Smooth muscle cell (in vitro differentiated cells): Measurements from ENCODE around the gene HPS5. TPM values are rescaled to one million over a fixed set of nuclear protein-coding genes. Genes with fewer than 3 reads are reported as not detected.

Experiments used
- DNase-seq: peaks from one replicate; lab custom pipeline; 2025; ENCODE audit not compliant: unreplicated experiment; lab: John Stamatoyannopoulos, UW
- H2AFZ ChIP-seq: fragments of 200-600 bp; sonication (generic); 2 replicates; pipeline ENCODE4 v1.6.0; 2016; ENCODE audit warnings: antibody characterized with exemption, low read depth, mild to moderate bottlenecking
- H3F3A ChIP-seq: fragments of 200-600 bp; sonication (generic); 2 replicates; pipeline ENCODE4 v1.6.0; 2017; ENCODE audit warnings: antibody characterized with exemption, low read depth
- H3K27ac ChIP-seq: fragments of 200-600 bp; sonication (generic); 2 replicates; pipeline ENCODE4 v1.5.1; 2016; ENCODE audit warnings: low read depth, mild to moderate bottlenecking
- H3K27me3 ChIP-seq: fragments of 200-600 bp; sonication (generic); 2 replicates; pipeline ENCODE4 v1.6.1; 2016; ENCODE audit warnings: low read depth, mild to moderate bottlenecking
- H3K36me3 ChIP-seq: fragments of 200-600 bp; sonication (generic); 2 replicates; pipeline ENCODE4 v1.5.1; 2016; ENCODE audit warnings: low read depth
- H3K4me1 ChIP-seq: fragments of 200-600 bp; sonication (generic); 2 replicates; pipeline ENCODE4 v1.5.1; 2016; ENCODE audit warnings: low read depth
- H3K4me2 ChIP-seq: fragments of 200-600 bp; sonication (generic); 2 replicates; pipeline ENCODE4 v1.6.0; 2016; ENCODE audit warnings: mild to moderate bottlenecking
- H3K4me3 ChIP-seq: fragments of 200-600 bp; sonication (generic); 2 replicates; pipeline ENCODE4 v1.5.1; 2016; ENCODE audit warnings: mild to moderate bottlenecking
- H3K79me2 ChIP-seq: fragments of 200-600 bp; sonication (generic); 2 replicates; pipeline ENCODE4 v1.6.0; 2016; ENCODE audit warnings: low read depth, mild to moderate bottlenecking
- H3K9ac ChIP-seq: fragments of 200-600 bp; sonication (generic); 2 replicates; pipeline ENCODE4 v1.6.0; 2016; ENCODE audit warnings: low read depth
- H3K9me3 ChIP-seq: fragments of 200-600 bp; sonication (generic); replicated peaks from 2 replicates; pipeline ENCODE4 v1.5.1; 2016; ENCODE audit warnings: low read depth
- H4K20me1 ChIP-seq: fragments of 200-600 bp; sonication (generic); 2 replicates; pipeline ENCODE4 v1.6.0; 2016; ENCODE audit warnings: low read depth
- WGBS: methylation state at CpG from one replicate; pipeline ENCODE4 v1.1.7; 2016; ENCODE audit warnings: low lambda C conversion rate; 5-methylcytosine and 5-hydroxymethylcytosine counted together
- polyA plus RNA-seq: library from polyadenylated mRNA; unstranded; fragments of >200 nt; fragmentation: Nextera tagmentation; extraction: Ambion mirVana; gene quantifications from 2 replicates; pipeline ENCODE4 v1.2.1, GENCODE V29; 2016
- total RNA-seq: library from RNA; depleted of rRNA; stranded (reverse); fragments of >200 nt; gene quantifications from 2 replicates; pipeline ENCODE4 v1.2.3, GENCODE V29; 2014
- TF ChIP-seq, protein P1 (sequence below): fragments of 200-600 bp; sonication (generic); IDR thresholded peaks from 2 replicates; pipeline ENCODE4 v1.5.1; 2017; ENCODE audit warnings: borderline replicate concordance, mild to moderate bottlenecking, antibody characterized with exemption; ENCODE audit not compliant: insufficient read depth, poor library complexity, severe bottlenecking

Gene HPS5, protein sequence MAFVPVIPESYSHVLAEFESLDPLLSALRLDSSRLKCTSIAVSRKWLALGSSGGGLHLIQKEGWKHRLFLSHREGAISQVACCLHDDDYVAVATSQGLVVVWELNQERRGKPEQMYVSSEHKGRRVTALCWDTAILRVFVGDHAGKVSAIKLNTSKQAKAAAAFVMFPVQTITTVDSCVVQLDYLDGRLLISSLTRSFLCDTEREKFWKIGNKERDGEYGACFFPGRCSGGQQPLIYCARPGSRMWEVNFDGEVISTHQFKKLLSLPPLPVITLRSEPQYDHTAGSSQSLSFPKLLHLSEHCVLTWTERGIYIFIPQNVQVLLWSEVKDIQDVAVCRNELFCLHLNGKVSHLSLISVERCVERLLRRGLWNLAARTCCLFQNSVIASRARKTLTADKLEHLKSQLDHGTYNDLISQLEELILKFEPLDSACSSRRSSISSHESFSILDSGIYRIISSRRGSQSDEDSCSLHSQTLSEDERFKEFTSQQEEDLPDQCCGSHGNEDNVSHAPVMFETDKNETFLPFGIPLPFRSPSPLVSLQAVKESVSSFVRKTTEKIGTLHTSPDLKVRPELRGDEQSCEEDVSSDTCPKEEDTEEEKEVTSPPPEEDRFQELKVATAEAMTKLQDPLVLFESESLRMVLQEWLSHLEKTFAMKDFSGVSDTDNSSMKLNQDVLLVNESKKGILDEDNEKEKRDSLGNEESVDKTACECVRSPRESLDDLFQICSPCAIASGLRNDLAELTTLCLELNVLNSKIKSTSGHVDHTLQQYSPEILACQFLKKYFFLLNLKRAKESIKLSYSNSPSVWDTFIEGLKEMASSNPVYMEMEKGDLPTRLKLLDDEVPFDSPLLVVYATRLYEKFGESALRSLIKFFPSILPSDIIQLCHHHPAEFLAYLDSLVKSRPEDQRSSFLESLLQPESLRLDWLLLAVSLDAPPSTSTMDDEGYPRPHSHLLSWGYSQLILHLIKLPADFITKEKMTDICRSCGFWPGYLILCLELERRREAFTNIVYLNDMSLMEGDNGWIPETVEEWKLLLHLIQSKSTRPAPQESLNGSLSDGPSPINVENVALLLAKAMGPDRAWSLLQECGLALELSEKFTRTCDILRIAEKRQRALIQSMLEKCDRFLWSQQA
- total RNA-seq (13.1 and 20.2 TPM in 2 replicates), polyA plus RNA-seq (5.5 and 7.4 TPM in 2 replicates)

DNA sequence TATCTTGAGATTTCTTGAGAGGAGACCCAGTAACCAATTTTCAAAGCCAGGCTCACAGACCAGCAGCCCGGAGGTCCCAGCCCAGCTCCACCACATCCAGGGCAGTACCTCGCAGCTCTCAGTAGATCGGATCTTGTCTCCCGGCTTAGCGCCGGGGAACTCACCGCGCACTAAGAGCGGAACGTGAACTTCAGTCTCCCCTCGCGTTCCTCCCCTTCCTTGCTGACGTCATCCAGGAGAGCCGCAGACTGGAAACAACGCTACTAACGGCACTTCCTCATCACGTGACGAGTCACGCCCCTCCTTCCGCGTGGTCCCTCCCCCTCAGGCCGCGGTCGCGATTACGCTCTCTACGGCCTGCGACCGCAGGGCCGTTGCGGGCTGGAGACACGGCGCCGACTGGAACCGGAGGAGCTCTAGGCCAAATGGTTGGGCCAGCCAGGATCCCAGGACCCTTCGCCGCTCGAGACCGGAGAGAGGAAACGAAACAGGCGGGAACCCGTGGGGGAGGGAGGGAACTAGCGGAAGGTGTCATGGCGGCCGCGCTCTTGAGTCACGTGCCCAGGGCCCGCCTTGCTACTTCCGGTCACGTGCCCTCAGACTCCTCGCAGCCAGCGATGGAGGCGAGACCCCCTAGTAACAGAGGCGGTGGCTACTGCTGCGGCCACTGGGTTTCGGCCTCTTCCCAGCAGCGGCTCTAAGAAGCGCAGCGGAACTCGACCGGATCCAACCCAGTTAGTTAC, at the start of gene HPS5, which contains the start of gene GTF2H1:
HPS5 (minus strand) TSS at position 172 of the 743 bp plus-strand sequence. CDS start 4,282 bp downstream, outside the sequence.
GTF2H1 (plus strand) TSS at position 599 of the 743 bp plus-strand sequence. CDS start 10,508 bp downstream, outside the sequence.
- H2AFZ ChIP-seq: peak within 1 kb of the TSS; percentile 86
- peaks cover 22% of the 10 kb centered on the region for H3K4me1 ChIP-seq
- peak within 1 kb of the TSS; percentile 73 for H3K4me3 ChIP-seq
- no peaks in the 10 kb centered on the region for H4K20me1 ChIP-seq
- under 1% methylated on average over 55 of the region's 61 CpGs for WGBS
- peak within 1 kb of the TSS; percentile 97 for H3K9ac ChIP-seq
- TF ChIP-seq, protein P1, sequence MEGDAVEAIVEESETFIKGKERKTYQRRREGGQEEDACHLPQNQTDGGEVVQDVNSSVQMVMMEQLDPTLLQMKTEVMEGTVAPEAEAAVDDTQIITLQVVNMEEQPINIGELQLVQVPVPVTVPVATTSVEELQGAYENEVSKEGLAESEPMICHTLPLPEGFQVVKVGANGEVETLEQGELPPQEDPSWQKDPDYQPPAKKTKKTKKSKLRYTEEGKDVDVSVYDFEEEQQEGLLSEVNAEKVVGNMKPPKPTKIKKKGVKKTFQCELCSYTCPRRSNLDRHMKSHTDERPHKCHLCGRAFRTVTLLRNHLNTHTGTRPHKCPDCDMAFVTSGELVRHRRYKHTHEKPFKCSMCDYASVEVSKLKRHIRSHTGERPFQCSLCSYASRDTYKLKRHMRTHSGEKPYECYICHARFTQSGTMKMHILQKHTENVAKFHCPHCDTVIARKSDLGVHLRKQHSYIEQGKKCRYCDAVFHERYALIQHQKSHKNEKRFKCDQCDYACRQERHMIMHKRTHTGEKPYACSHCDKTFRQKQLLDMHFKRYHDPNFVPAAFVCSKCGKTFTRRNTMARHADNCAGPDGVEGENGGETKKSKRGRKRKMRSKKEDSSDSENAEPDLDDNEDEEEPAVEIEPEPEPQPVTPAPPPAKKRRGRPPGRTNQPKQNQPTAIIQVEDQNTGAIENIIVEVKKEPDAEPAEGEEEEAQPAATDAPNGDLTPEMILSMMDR: no peak
- H3K27ac ChIP-seq: peak within 1 kb of the TSS; percentile 98
- H3K36me3 ChIP-seq: peaks cover 5% of the 10 kb centered on the region
- peak; percentile 97 for DNase-seq
- H3K9me3 ChIP-seq: no peaks in the 10 kb centered on the region
- H3K4me2 ChIP-seq: peak within 1 kb of the TSS; percentile 100
- H3F3A ChIP-seq: no peaks in the 10 kb centered on the region
- H3K27me3 ChIP-seq: no peaks in the 10 kb centered on the region
- peaks cover 85% of the 10 kb centered on the region for H3K79me2 ChIP-seq

DNA sequence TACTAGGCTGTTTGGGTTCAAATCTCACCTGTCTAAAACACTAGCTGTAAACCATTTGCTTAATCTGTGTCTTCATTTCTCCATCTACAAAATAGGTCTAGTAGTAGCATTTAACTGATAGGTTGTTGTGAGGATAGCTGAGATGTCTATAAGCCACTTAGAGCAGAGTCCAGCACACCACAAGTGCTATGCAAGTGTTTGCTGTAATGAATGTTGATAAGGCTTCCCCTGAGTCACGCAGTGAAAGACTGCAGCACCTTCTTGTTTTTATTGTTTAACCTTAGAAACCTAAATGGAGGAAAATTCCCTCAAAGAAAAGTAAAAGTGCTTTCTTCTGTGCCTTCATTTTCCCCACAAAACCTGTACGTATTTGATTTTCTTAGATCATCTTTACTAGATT, 49.3 kb upstream of the HPS5 start:
- H3K9ac ChIP-seq: no peak overlapping the region
- no peak for DNase-seq
- H3F3A ChIP-seq: peaks cover 7% of the 10 kb centered on the region
- TF ChIP-seq, protein P1: no peak
- H2AFZ ChIP-seq: no peak overlapping the region
- WGBS: 71% methylated on average over 2 of the region's 2 CpGs
- H3K4me2 ChIP-seq: no peak overlapping the region
- H3K9me3 ChIP-seq: no peaks in the 10 kb centered on the region
- no peaks in the 10 kb centered on the region for H3K27me3 ChIP-seq
- no peak overlapping the region for H3K4me3 ChIP-seq
- H3K79me2 ChIP-seq: no peaks in the 10 kb centered on the region
- no peaks in the 10 kb centered on the region for H3K4me1 ChIP-seq
- H3K36me3 ChIP-seq: peaks cover 10% of the 10 kb centered on the region
- H4K20me1 ChIP-seq: no peaks in the 10 kb centered on the region
- H3K27ac ChIP-seq: no peak overlapping the region

DNA sequence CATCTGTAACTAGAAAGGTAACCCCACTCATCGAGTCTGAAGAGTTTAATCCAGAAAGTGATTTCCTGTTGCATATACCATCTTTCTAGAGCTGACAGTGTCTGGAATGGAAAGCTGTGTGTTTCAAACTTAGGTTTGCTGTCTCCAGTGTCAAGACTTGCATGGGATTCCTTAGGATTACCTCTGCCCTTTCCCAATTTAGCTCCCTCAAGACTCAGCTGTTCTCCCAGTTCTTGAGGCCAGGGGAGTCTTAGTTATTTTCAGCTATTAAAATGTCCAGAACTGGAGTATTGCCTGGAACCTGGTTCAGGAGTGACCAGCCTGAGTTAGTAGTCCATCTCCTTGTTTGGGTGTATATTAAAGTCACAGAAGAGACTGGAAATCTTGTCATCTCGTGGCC, 47.5 kb upstream of the HPS5 start:
- Histone ChIP-seq H3K4me3 (no peak overlapping the region), H3K9me3 (no peaks in the 10 kb centered on the region), H3K79me2 (no peaks in the 10 kb centered on the region), H3K27ac (peak overlapping the region; percentile 83), H2AFZ (no peak overlapping the region), H3K9ac (no peak overlapping the region), H3K27me3 (no peaks in the 10 kb centered on the region), H3K36me3 (peaks cover 14% of the 10 kb centered on the region), H3K4me1 (no peaks in the 10 kb centered on the region), H4K20me1 (no peaks in the 10 kb centered on the region), H3K4me2 (no peak overlapping the region), H3F3A (peaks cover 7% of the 10 kb centered on the region)
- TF ChIP-seq, protein P1: no peak
- no peak for DNase-seq
- WGBS: 93% methylated on average over 2 of the region's 2 CpGs
